CD4-positive, alpha-beta memory T cell (primary cell): ENCODE data around the gene BBS2. TPM values are rescaled to one million over a fixed set of nuclear protein-coding genes. Genes with fewer than 3 reads are reported as not detected.
A peak's percentile ranks its signal among the peaks of the same experiment; 100 is the strongest.

Experiments used
- CTCF ChIA-PET: fragments of 350-600 bp; sonication (Branson Sonifier 250); formaldehyde crosslinking; loops from one replicate; lab custom pipeline; 2021; ENCODE audit warnings: inconsistent platforms; ENCODE audit not compliant: partially characterized antibody; lab: Charles Lee
- POLR2A ChIA-PET: fragments of 350-600 bp; sonication (Branson Sonifier 250); formaldehyde crosslinking; loops from one replicate; lab custom pipeline; 2021; ENCODE audit not compliant: partially characterized antibody; lab: Charles Lee
- DNase-seq, 5 donors: peaks; one replicate each; pipeline versions ENCODE4 v3.0.0 to v3.0.0-alpha.2; 2020 to 2022; ENCODE audit warnings: mixed read lengths in 1 of 5
- H3K27ac ChIP-seq: one replicate; pipeline ENCODE4 v1.7.0; 2013; ENCODE audit warnings: low read depth, low read length
- H3K27me3 ChIP-seq: 2 replicates; pipeline ENCODE4 v1.7.0; 2013; ENCODE audit warnings: mild to moderate bottlenecking, low read length, moderate library complexity; ENCODE audit not compliant: insufficient read depth
- H3K36me3 ChIP-seq: 2 replicates; pipeline ENCODE4 v1.7.0; 2013; ENCODE audit warnings: mild to moderate bottlenecking, low read length, moderate library complexity; ENCODE audit not compliant: insufficient read depth
- H3K4me1 ChIP-seq: 2 replicates; pipeline ENCODE4 v1.7.0; 2013; ENCODE audit warnings: mild to moderate bottlenecking, low read length, moderate library complexity; ENCODE audit not compliant: insufficient read depth
- H3K4me3 ChIP-seq, 2 donors: one replicate each; pipeline ENCODE4 v1.7.0; 2013; ENCODE audit warnings: low read length in 2 of 2, mild to moderate bottlenecking in 1 of 2
- H3K9me3 ChIP-seq, 2 donors: one replicate each; pipeline ENCODE4 v1.7.0; 2013; ENCODE audit warnings: low read length in 2 of 2, control low read depth in 1 of 2; ENCODE audit not compliant: control insufficient read depth in 1 of 2
- H3K27ac Mint-ChIP-seq, 7 donors: one replicate each; pipeline ENCODE4 v1.8.0; 2020 to 2021; ENCODE audit warnings: mixed read lengths in 7 of 7, mild to moderate bottlenecking in 6 of 7, inconsistent platforms in 3 of 7, moderate library complexity in 3 of 7
- H3K27me3 Mint-ChIP-seq, 2 donors: one replicate each; pipeline ENCODE4 v1.8.0; 2020 to 2021; ENCODE audit warnings: mixed read lengths in 2 of 2
- H3K36me3 Mint-ChIP-seq, 2 donors: one replicate each; pipeline ENCODE4 v1.8.0; 2020 to 2021; ENCODE audit warnings: mixed read lengths in 2 of 2, inconsistent platforms in 1 of 2, mild to moderate bottlenecking in 1 of 2
- H3K4me1 Mint-ChIP-seq, 4 donors: one replicate each; pipeline ENCODE4 v1.8.0; 2020 to 2021; ENCODE audit warnings: mixed read lengths in 4 of 4, mild to moderate bottlenecking in 1 of 4
- H3K4me3 Mint-ChIP-seq, 8 donors: one replicate each; pipeline ENCODE4 v1.8.0; 2020 to 2021; ENCODE audit warnings: mixed read lengths in 8 of 8, mild to moderate bottlenecking in 7 of 8, moderate library complexity in 6 of 8, inconsistent platforms in 3 of 8
- H3K9me3 Mint-ChIP-seq, 8 donors: one replicate each; pipeline ENCODE4 v1.8.0; 2020 to 2021; ENCODE audit warnings: mixed read lengths in 8 of 8, mild to moderate bottlenecking in 5 of 8, inconsistent platforms in 3 of 8, moderate library complexity in 1 of 8
- intact Hi-C: fragments of 100-400 bp; cut with micrococcal nuclease; formaldehyde crosslinking; loops from one replicate; pipeline ENCODE4 v1.15.1; 2023
- polyA plus RNA-seq, 2 donors: library from polyadenylated mRNA; unstranded; fragments of 300-500 nt; fragmentation: Illumina TruSeq; gene quantifications; one replicate each; pipeline ENCODE4 v1.2.3, GENCODE V29; 2021
- total RNA-seq, 2 experiments: library from RNA; stranded (reverse); gene quantifications; one replicate each; pipeline ENCODE4 v1.2.3, GENCODE V29; 2021

BBS2 gene, protein sequence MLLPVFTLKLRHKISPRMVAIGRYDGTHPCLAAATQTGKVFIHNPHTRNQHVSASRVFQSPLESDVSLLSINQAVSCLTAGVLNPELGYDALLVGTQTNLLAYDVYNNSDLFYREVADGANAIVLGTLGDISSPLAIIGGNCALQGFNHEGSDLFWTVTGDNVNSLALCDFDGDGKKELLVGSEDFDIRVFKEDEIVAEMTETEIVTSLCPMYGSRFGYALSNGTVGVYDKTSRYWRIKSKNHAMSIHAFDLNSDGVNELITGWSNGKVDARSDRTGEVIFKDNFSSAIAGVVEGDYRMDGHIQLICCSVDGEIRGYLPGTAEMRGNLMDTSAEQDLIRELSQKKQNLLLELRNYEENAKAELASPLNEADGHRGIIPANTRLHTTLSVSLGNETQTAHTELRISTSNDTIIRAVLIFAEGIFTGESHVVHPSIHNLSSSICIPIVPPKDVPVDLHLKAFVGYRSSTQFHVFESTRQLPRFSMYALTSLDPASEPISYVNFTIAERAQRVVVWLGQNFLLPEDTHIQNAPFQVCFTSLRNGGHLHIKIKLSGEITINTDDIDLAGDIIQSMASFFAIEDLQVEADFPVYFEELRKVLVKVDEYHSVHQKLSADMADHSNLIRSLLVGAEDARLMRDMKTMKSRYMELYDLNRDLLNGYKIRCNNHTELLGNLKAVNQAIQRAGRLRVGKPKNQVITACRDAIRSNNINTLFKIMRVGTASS
- total RNA-seq: 10 to 100 TPM; 95.8 to 96.0 TPM
- 10 to 100 TPM; 36.6 to 39.2 TPM for polyA plus RNA-seq

DNA sequence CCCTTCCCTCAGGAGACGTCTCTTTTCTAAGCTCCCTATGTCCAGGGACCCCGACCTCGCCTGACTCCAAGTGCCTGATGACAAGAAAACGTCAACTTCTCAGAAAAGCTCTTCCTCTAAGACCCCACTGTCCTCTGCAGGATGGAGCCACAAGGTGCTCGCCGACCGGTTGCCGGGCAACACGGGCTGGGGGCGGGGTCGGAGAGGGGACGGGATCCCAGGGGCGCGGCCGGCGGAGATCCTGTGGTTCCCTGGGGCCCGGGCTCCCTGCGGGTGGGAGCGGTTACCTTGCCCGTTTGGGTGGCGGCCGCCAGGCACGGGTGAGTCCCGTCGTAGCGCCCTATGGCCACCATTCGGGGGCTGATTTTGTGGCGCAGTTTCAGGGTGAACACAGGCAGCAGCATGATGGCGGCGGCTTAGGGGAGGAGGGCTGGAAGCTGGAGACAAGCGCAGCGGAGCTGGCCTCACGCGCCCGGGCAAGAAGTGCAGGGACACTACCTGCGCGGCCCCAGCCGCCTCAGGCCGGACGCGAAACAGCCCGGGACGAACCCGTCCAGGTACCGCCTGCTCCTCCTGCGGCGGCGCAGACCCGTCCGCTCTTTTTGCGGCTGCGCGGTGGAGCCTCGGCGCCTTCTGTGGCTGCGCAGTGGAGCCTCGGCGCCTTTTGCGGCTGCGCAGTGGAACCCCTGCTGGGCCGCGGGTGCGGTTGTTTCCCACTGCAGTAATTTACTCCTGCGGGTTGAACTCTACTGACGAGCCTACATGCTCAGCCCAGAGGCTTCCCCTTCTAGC is at the start of gene BBS2:
BBS2 (minus strand) TSS at position 566 of the 792 bp plus-strand sequence; CDS start at position 404, 162 bp downstream.
- Mint-ChIP-seq H3K36me3 (no peaks in the 10 kb centered on the region), H3K27ac (peak within 1 kb of the TSS; percentile 82 to 93 (median 92)), H3K4me3 (peak within 1 kb of the TSS; percentile 86 to 90 (median 88)), H3K4me1 (peaks cover 37 to 59% (median 44%) of the 10 kb centered on the region in 4 donors), H3K9me3 (peaks cover 0 to 4% (median 0%) of the 10 kb centered on the region in 8 donors), H3K27me3 (no peaks in the 10 kb centered on the region)
- ChIA-PET POLR2A (interaction anchor here (0.6 to 1.8 kb wide), 10 partner anchors 8 to 412 kb away, joined by 3 to 11 read pairs (median 4); partner anchors contain the start of genes MT2A, NUDT21 and OGFOD1), CTCF (interaction anchor here (0.6 to 1.6 kb wide), 2 partner anchors 183 to 227 kb away, joined by 4 to 7 read pairs; no protein-coding TSS in a partner anchor)
- Histone ChIP-seq H3K27me3 (no peaks in the 10 kb centered on the region), H3K4me3 (peak within 1 kb of the TSS; percentile 63 to 93), H3K27ac (peak within 1 kb of the TSS; percentile 73), H3K4me1 (peaks cover 37% of the 10 kb centered on the region), H3K36me3 (no peaks in the 10 kb centered on the region), H3K9me3 (no peaks in the 10 kb centered on the region)
- peak; percentile 88 to 92 (median 91) for DNase-seq
- intact Hi-C loops: loop anchor here (1.0 kb wide), 1 partner anchor 68 kb away; the partner anchor contains the start of genes NUDT21 and OGFOD1

DNA sequence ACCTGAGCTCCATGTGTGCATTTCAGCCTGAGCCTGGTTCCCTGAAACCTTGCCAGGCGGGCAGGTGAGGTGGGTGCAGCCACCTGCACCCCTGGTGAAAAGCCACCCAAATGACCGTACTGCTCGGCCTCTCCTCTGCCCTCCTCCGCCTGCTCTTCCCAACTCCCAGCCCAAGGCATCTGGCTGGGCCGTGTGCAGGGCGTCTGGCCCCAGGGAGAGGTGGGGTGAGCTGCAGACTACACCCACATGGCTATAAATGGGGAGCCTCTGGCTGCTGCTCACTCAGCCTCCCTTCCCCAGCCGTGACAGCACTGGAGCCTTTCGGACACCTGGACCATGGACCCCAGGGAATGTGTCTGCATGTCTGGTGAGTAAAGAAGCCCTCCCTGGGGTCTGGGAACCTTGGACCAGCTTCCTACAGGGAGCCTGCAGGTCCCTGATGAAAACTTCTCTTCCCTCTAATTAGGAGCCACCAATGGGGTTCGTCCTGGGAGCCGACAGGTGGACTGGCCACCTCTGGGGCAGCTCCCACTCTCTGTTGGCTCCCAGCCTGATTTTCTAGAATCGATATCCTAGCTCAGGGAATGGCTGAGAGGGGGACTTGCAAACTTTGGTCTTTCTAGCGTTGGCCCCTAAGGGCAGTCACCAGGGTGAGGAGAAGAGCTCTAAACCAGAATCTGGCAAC is 45.1 kb upstream of the BBS2 start, which contains the start of gene MT4:
MT4 (plus strand) TSS at position 281 of the 685 bp plus-strand sequence; CDS start at position 337, 56 bp downstream.
- ChIA-PET POLR2A (no interaction called here), CTCF (interaction anchor here (3.1 kb wide), 1 partner anchor 12 kb away, joined by 11 read pairs; no protein-coding TSS in a partner anchor)
- Histone ChIP-seq H3K27me3 (no peaks in the 10 kb centered on the region), H3K36me3 (no peaks in the 10 kb centered on the region), H3K27ac (no peak within 1 kb of the TSS), H3K4me1 (no peaks in the 10 kb centered on the region), H3K4me3 (no peak within 1 kb of the TSS), H3K9me3 (no peaks in the 10 kb centered on the region)
- peaks cover 0 to 2% (median 0%) of the 10 kb centered on the region in 8 donors for H3K9me3 Mint-ChIP-seq
- H3K4me3 Mint-ChIP-seq: no peak within 1 kb of the TSS
- H3K4me1 Mint-ChIP-seq: no peaks in the 10 kb centered on the region
- no peak for DNase-seq
- H3K27ac Mint-ChIP-seq: peak within 1 kb of the TSS in 1 of 7 donors; percentile 18
- no peaks in the 10 kb centered on the region for H3K36me3 Mint-ChIP-seq
- H3K27me3 Mint-ChIP-seq: peaks cover 6 to 8% of the 10 kb centered on the region in 2 donors
- intact Hi-C loops: no loop called here

DNA sequence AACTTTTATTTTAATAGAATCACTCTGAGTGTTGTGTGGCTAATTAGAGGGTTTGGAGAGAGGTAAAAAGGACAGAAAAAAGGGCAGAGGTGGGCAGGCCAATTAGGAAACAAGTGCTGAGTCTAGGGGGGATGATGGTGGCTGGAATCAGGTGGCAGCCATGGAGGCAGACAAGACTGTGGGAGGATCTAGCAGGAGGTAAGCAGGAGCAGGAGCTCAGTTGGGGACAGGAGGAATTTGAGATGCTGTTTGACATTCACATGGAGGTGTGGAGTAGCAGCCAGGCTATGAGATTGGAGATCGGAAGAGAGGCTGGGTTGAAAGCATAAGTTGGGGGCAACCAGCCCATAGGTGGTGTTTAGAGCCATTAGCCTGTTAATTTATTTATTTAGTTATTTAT is 41.3 kb upstream of the BBS2 start:
- Mint-ChIP-seq H3K27ac (no peak overlapping the region), H3K27me3 (peaks cover 8 to 10% of the 10 kb centered on the region in 2 donors), H3K4me3 (no peak overlapping the region), H3K36me3 (no peaks in the 10 kb centered on the region), H3K9me3 (peaks cover 0 to 2% (median 0%) of the 10 kb centered on the region in 8 donors), H3K4me1 (no peaks in the 10 kb centered on the region)
- no peaks in the 10 kb centered on the region for H3K27me3 ChIP-seq
- no peaks in the 10 kb centered on the region for H3K4me1 ChIP-seq
- no peaks in the 10 kb centered on the region for H3K9me3 ChIP-seq
- no peak for DNase-seq
- POLR2A ChIA-PET: no interaction called here
- no peak overlapping the region for H3K27ac ChIP-seq
- intact Hi-C loops: no loop called here
- no peaks in the 10 kb centered on the region for H3K36me3 ChIP-seq
- H3K4me3 ChIP-seq: no peak overlapping the region
- CTCF ChIA-PET: interaction anchor here (1.1 to 1.3 kb wide), 3 partner anchors 12 to 141 kb away, joined by 3 to 4 read pairs (median 4); no protein-coding TSS in a partner anchor

DNA sequence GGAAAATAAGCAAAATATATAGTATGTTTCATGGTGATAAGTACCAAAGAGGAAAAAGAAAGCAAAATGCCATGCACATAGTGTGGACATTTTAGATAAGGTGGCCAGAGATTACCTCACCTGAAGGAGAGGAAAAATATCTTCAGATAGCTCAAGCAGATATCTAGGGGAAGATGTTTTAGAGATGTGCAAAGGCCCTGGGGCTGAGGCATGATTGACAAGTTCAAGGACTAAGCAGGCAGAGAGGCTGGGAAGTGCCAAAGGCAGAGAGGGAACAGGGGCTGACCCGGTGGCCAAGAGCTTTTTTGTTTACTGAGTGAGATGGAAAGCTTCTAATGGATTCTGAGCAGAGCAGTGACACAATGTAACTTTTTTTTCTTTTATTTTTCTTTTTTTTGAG is 40.6 kb upstream of the BBS2 start:
- Histone ChIP-seq H3K4me1 (no peaks in the 10 kb centered on the region), H3K9me3 (no peaks in the 10 kb centered on the region), H3K27me3 (no peaks in the 10 kb centered on the region), H3K27ac (no peak overlapping the region), H3K36me3 (no peaks in the 10 kb centered on the region), H3K4me3 (no peak overlapping the region)
- CTCF ChIA-PET: interaction anchor here (1.0 to 1.3 kb wide), 3 partner anchors 11 to 142 kb away, joined by 3 to 4 read pairs (median 3); no protein-coding TSS in a partner anchor
- Mint-ChIP-seq H3K4me1 (no peaks in the 10 kb centered on the region), H3K4me3 (no peak overlapping the region), H3K36me3 (no peaks in the 10 kb centered on the region), H3K9me3 (peaks cover 0 to 2% (median 0%) of the 10 kb centered on the region in 8 donors), H3K27ac (no peak overlapping the region), H3K27me3 (peaks cover 10% of the 10 kb centered on the region in 2 donors)
- POLR2A ChIA-PET: no interaction called here
- intact Hi-C loops: no loop called here
- DNase-seq: no peak

DNA sequence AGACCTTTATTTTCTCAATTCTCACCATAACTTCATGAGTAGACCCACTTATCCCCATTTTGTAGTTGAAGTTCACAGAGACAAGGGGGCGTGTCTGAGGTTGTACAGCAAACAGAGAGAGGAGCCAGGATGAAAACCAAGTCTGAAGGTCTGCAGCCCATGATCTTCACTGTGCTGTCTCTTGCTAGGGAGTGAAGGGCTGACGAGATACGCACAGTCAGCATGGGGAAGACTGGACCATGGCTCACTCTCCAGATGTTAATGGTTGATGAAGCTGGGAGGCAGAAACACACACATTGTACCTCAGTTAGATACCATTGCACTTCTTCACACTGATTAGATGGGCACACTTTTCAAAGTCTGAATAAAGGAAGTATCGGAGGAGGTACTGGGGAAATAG is 39.3 kb upstream of the BBS2 start:
- no peaks in the 10 kb centered on the region for H3K9me3 ChIP-seq
- Mint-ChIP-seq H3K4me1 (no peaks in the 10 kb centered on the region), H3K27me3 (peaks cover 10 to 17% of the 10 kb centered on the region in 2 donors), H3K9me3 (peaks cover 0 to 2% (median 0%) of the 10 kb centered on the region in 8 donors), H3K4me3 (no peak overlapping the region), H3K36me3 (no peaks in the 10 kb centered on the region), H3K27ac (no peak overlapping the region)
- H3K4me3 ChIP-seq: no peak overlapping the region
- no peaks in the 10 kb centered on the region for H3K36me3 ChIP-seq
- intact Hi-C loops: no loop called here
- no peak overlapping the region for H3K27ac ChIP-seq
- ChIA-PET CTCF (no interaction called here), POLR2A (no interaction called here)
- DNase-seq: no peak
- no peaks in the 10 kb centered on the region for H3K27me3 ChIP-seq
- no peaks in the 10 kb centered on the region for H3K4me1 ChIP-seq

DNA sequence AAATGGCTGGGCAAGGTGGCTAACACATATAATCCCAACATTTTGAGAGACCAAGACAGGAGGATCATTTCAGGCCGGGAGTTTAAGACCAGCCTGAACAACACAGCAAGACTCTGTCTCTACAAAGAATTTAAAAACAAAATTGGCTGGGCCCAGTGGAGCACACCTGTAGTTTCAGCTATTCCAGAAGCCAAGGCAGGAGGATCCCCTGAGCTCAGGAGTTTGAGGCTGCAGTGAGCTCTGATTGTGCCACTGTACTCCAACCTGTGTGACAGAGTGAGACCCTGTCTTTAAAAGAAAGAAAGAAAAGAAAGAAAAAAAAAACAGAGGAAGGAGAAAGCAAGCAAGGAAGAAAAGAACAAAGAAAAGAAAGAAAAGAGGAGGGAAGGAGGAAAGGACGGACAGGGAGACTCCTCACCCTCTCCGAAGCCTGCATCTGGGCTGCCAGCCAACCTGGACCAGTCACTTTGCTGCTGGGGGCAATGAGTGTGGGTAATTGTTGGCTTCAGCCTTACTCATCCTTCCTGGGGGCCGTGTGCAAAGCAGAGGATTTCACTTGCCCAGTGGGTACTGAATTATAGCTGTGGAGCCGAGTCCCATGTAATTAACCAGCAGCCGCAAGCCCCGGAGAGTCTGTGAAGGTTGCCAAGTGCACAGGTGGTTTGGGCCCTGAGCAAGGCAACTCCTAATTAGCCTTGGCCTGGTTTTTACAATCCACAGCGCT is 38.4 kb upstream of the BBS2 start:
- H3K9me3 ChIP-seq: no peaks in the 10 kb centered on the region
- H3K27me3 Mint-ChIP-seq: peaks cover 16 to 17% of the 10 kb centered on the region in 2 donors
- CTCF ChIA-PET: interaction anchor here (1.3 kb wide), 1 partner anchor 19 kb away, joined by 3 read pairs; no protein-coding TSS in a partner anchor

More for the DNA sequence above, 38.4 kb upstream of the BBS2 start:
- H3K27ac ChIP-seq: no peak overlapping the region
- DNase-seq: no peak
- H3K4me3 Mint-ChIP-seq: no peak overlapping the region
- no peak overlapping the region for H3K4me3 ChIP-seq
- POLR2A ChIA-PET: no interaction called here
- H3K27me3 ChIP-seq: no peaks in the 10 kb centered on the region
- H3K4me1 ChIP-seq: no peaks in the 10 kb centered on the region
- intact Hi-C loops: no loop called here
- no peaks in the 10 kb centered on the region for H3K4me1 Mint-ChIP-seq
- H3K36me3 ChIP-seq: no peaks in the 10 kb centered on the region
- H3K27ac Mint-ChIP-seq: no peak overlapping the region
- no peaks in the 10 kb centered on the region for H3K36me3 Mint-ChIP-seq
- H3K9me3 Mint-ChIP-seq: peaks cover 0 to 2% (median 0%) of the 10 kb centered on the region in 8 donors
